ENCODE measurements around the gene MBTPS1.

- TF ChIP-seq CTCF (IDR thresholded peaks at IDR 0.05) = no peak
- TF ChIP-seq POLR2AphosphoS5 (IDR thresholded peaks at IDR 0.05) = no peak
- TF ChIP-seq POLR2A (IDR thresholded peaks at IDR 0.05) = no peak
Observed at GRCh38 chr16:84096447-84097005, 20.2 kb downstream of the MBTPS1 start.

Data from suprapubic skin (tissue), 4 donors.